DND-41 (cell line): ENCODE results near the gene DSCAM.

Source experiments
- ATAC-seq: fragments of 200-7000 bp; cut with Tn5 transposase; 3 replicates; pipeline ENCODE4 v1.9.1; 2021; ENCODE audit warnings: low read depth; ENCODE audit not compliant: insufficient read depth
- DNase-seq: peaks from one replicate; pipeline ENCODE4 v3.0.0-alpha.2; 2020
- H2AFZ ChIP-seq: 2 replicates; pipeline ENCODE4 v1.6.0; 2012; ENCODE audit warnings: low read depth, low read length
- H3K27ac ChIP-seq: 2 replicates; pipeline ENCODE4 v1.5.1; 2012; ENCODE audit warnings: low read length, inconsistent platforms
- H3K27me3 ChIP-seq: fragments of 200-600 bp; sonication (generic); 2 replicates; pipeline ENCODE4 v1.6.0; 2012; ENCODE audit warnings: low read length, mild to moderate bottlenecking, inconsistent platforms; ENCODE audit not compliant: insufficient read depth, poor library complexity
- H3K36me3 ChIP-seq: 2 replicates; pipeline ENCODE4 v1.5.1; 2012; ENCODE audit warnings: low read length, inconsistent platforms; ENCODE audit not compliant: insufficient read depth
- H3K4me1 ChIP-seq: 2 replicates; pipeline ENCODE4 v1.5.1; 2012; ENCODE audit warnings: mild to moderate bottlenecking, low read length; ENCODE audit not compliant: insufficient read depth
- H3K4me2 ChIP-seq: 2 replicates; pipeline ENCODE4 v1.6.0; 2012; ENCODE audit warnings: mild to moderate bottlenecking, moderate library complexity, low read length, inconsistent platforms; ENCODE audit not compliant: insufficient read depth
- H3K4me3 ChIP-seq, 2 experiments: fragments of 200-600 bp in 1 of 2; shearing (Covaris generic) in 1 of 2; 2 replicates each; pipeline ENCODE4 v1.5.1; 2012 to 2016; ENCODE audit warnings: inconsistent platforms in 2 of 2, low read length in 2 of 2, mild to moderate bottlenecking in 2 of 2, low read depth in 1 of 2, moderate library complexity in 1 of 2
- H3K79me2 ChIP-seq: 2 replicates; pipeline ENCODE4 v1.6.0; 2012; ENCODE audit warnings: low read length, inconsistent platforms; ENCODE audit not compliant: insufficient read depth
- H3K9ac ChIP-seq: 2 replicates; pipeline ENCODE4 v1.6.0; 2012; ENCODE audit warnings: low read depth, mild to moderate bottlenecking, inconsistent platforms, low read length, moderate library complexity
- H3K9me3 ChIP-seq: 2 replicates; pipeline ENCODE4 v1.5.1; 2012; ENCODE audit warnings: low read length, moderate library complexity, mild to moderate bottlenecking, inconsistent platforms; ENCODE audit not compliant: insufficient read depth, severe bottlenecking
- H4K20me1 ChIP-seq: 2 replicates; pipeline ENCODE4 v1.6.0; 2012; ENCODE audit warnings: low read length; ENCODE audit not compliant: insufficient read depth
- CTCF ChIP-seq: IDR thresholded peaks from 2 replicates; pipeline ENCODE4 v1.5.1; 2012; ENCODE audit warnings: borderline replicate concordance, low read length, moderate library complexity, mild to moderate bottlenecking; ENCODE audit not compliant: poor library complexity, severe bottlenecking; ENCODE audit errors: extremely low read depth
- EZH2 ChIP-seq: IDR thresholded peaks from 3 replicates; pipeline ENCODE4 v1.6.1; 2012; ENCODE audit warnings: borderline replicate concordance, low read depth, mild to moderate bottlenecking, moderate library complexity, low read length, inconsistent platforms; ENCODE audit not compliant: severe bottlenecking

The DSCAM gene

DNA sequence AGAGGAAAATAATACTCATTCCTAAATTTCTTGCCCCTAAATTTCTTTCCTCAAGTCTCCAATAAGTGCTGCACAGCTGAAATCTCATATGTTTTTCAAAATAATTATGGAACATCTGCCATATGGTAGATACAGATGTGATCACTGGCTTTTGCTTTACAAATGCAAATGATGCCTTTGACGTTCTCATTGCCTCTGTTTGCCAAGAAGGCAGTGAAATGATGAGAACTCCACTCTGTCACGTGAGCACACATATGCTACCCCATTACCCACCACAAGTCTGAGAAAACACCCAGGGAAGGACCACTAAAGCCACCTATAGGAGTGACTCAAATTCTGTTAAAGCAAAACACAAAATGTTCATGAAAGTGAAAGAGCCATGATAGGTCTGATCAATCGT, 43.9 kb downstream of the DSCAM start:
- no peak for DNase-seq
- no peaks in the 10 kb centered on the region for H4K20me1 ChIP-seq
- H3K4me3 ChIP-seq = no peak overlapping the region
- no peak for ATAC-seq
- H3K36me3 ChIP-seq = no peaks in the 10 kb centered on the region
- no peak overlapping the region for H3K4me2 ChIP-seq
- H3K27ac ChIP-seq = no peak overlapping the region
- H3K9ac ChIP-seq = no peak overlapping the region
- H3K79me2 ChIP-seq = no peaks in the 10 kb centered on the region
- H3K9me3 ChIP-seq = peaks cover 15% of the 10 kb centered on the region
- H2AFZ ChIP-seq = no peak overlapping the region
- H3K27me3 ChIP-seq = no peaks in the 10 kb centered on the region
- TF ChIP-seq EZH2 = no peak
- no peak for TF ChIP-seq CTCF
- H3K4me1 ChIP-seq = no peaks in the 10 kb centered on the region

- TF ChIP-seq CTCF = no peak
- no peak for TF ChIP-seq EZH2
- Histone ChIP-seq H3K4me1 (no peaks in the 10 kb centered on the region), H3K27ac (no peak overlapping the region), H3K79me2 (no peaks in the 10 kb centered on the region), H3K27me3 (no peaks in the 10 kb centered on the region), H3K9me3 (peaks cover 15% of the 10 kb centered on the region), H2AFZ (no peak overlapping the region), H4K20me1 (no peaks in the 10 kb centered on the region), H3K4me3 (no peak overlapping the region), H3K36me3 (no peaks in the 10 kb centered on the region), H3K4me2 (no peak overlapping the region), H3K9ac (no peak overlapping the region)
- DNase-seq (no peak), ATAC-seq (no peak)
These were observed 46.8 kb downstream of the DSCAM start for GRCh38 chr21:40800126-40800525.

GRCh38 chr21:40797891-40798290, 49.1 kb downstream of the DSCAM start:
- Histone ChIP-seq H3K4me2 (no peak overlapping the region), H3K27me3 (no peaks in the 10 kb centered on the region), H3K9me3 (peaks cover 15% of the 10 kb centered on the region), H3K4me1 (no peaks in the 10 kb centered on the region), H3K79me2 (no peaks in the 10 kb centered on the region), H3K36me3 (no peaks in the 10 kb centered on the region), H3K27ac (no peak overlapping the region), H2AFZ (no peak overlapping the region), H4K20me1 (no peaks in the 10 kb centered on the region), H3K4me3 (no peak overlapping the region), H3K9ac (no peak overlapping the region)
- ATAC-seq (no peak), DNase-seq (no peak)
- TF ChIP-seq CTCF = no peak
- TF ChIP-seq EZH2 = no peak

- TF ChIP-seq CTCF (no peak), EZH2 (no peak)
These were observed 49.5 kb downstream of the DSCAM start for GRCh38 chr21:40797410-40797809.

More at GRCh38 chr21:40797410-40797809, 49.5 kb downstream of the DSCAM start:
- no peaks in the 10 kb centered on the region for H4K20me1 ChIP-seq
- H3K36me3 ChIP-seq = no peaks in the 10 kb centered on the region
- no peaks in the 10 kb centered on the region for H3K4me1 ChIP-seq
- no peaks in the 10 kb centered on the region for H3K79me2 ChIP-seq
- H3K27ac ChIP-seq = no peak overlapping the region
- H2AFZ ChIP-seq = no peak overlapping the region
- ATAC-seq (no peak), DNase-seq (no peak)
- no peak overlapping the region for H3K9ac ChIP-seq
- no peak overlapping the region for H3K4me3 ChIP-seq
- H3K27me3 ChIP-seq = no peaks in the 10 kb centered on the region
- peaks cover 15% of the 10 kb centered on the region for H3K9me3 ChIP-seq
- H3K4me2 ChIP-seq = no peak overlapping the region
